SK-N-SH treated with all-trans-retinoic acid at 6 μM for 48 hours (cell line): ENCODE data around the gene ZNF785.

Experiments
- ARNTL ChIP-seq: fragments of 450-650 bp; formaldehyde crosslinking; IDR thresholded peaks from 2 replicates; pipeline ENCODE4 v1.5.0; 2020; ENCODE audit warnings: low read depth, mild to moderate bottlenecking, moderate library complexity, borderline replicate concordance
- CSDC2 ChIP-seq: fragments of 250-450 bp; sonication (Bioruptor Pico); IDR thresholded peaks from 2 replicates; pipeline ENCODE4 v1.5.0; 2020; ENCODE audit warnings: mild to moderate bottlenecking, moderate library complexity
- GLIS3 ChIP-seq: fragments of 250-450 bp; sonication (Bioruptor Pico); IDR thresholded peaks from 2 replicates; pipeline ENCODE4 v1.5.0; 2020; ENCODE audit warnings: mild to moderate bottlenecking, moderate library complexity
- ISL1 ChIP-seq: fragments of 250-450 bp; sonication (Bioruptor Pico); IDR thresholded peaks from 2 replicates; pipeline ENCODE4 v2.1.2; 2022; ENCODE audit warnings: mild to moderate bottlenecking, moderate library complexity
- RARB ChIP-seq: fragments of 250-450 bp; sonication (Bioruptor Pico); IDR thresholded peaks from 2 replicates; pipeline ENCODE4 v1.8.0; 2021; ENCODE audit warnings: mild to moderate bottlenecking, moderate library complexity
- SNAI2 ChIP-seq: fragments of 250-450 bp; sonication (Bioruptor Pico); IDR thresholded peaks from 2 replicates; pipeline ENCODE4 v1.5.0; 2020; ENCODE audit warnings: mild to moderate bottlenecking, moderate library complexity
- TOX ChIP-seq: fragments of 250-450 bp; sonication (Bioruptor Pico); IDR thresholded peaks from 2 replicates; pipeline ENCODE4 v1.8.0; 2021; ENCODE audit warnings: mild to moderate bottlenecking, moderate library complexity, borderline replicate concordance
- ZC3H10 ChIP-seq: fragments of 250-450 bp; sonication (Bioruptor Pico); IDR thresholded peaks from 2 replicates; pipeline ENCODE4 v1.5.1; 2021; ENCODE audit warnings: mild to moderate bottlenecking, moderate library complexity
- ZFP3 ChIP-seq: fragments of 250-450 bp; sonication (Bioruptor Pico); IDR thresholded peaks from 2 replicates; pipeline ENCODE4 v1.5.0; 2020; ENCODE audit warnings: mild to moderate bottlenecking, moderate library complexity
- ZFP30 ChIP-seq: fragments of 450-650 bp; formaldehyde crosslinking; IDR thresholded peaks from 2 replicates; pipeline ENCODE4 v1.5.0; 2022; ENCODE audit warnings: mild to moderate bottlenecking, moderate library complexity
- ZNF565 ChIP-seq: fragments of 450-650 bp; formaldehyde crosslinking; conservative IDR thresholded peaks from 2 replicates; pipeline ENCODE4 v1.5.0; 2020; ENCODE audit warnings: low read depth, mild to moderate bottlenecking, moderate library complexity
- TF ChIP-seq, protein P1 (sequence below): fragments of 250-450 bp; sonication (Bioruptor Pico); IDR thresholded peaks from 2 replicates; pipeline ENCODE4 v1.5.1; 2020; ENCODE audit warnings: low read depth, mild to moderate bottlenecking, moderate library complexity
- TF ChIP-seq, protein P2 (sequence below): fragments of 250-450 bp; sonication (Bioruptor Pico); IDR thresholded peaks from 2 replicates; pipeline ENCODE4 v1.8.0; 2020; ENCODE audit warnings: mild to moderate bottlenecking, moderate library complexity, borderline replicate concordance
- TF ChIP-seq, protein P3 (sequence below): fragments of 250-450 bp; sonication (Bioruptor Pico); IDR thresholded peaks from 2 replicates; pipeline ENCODE4 v1.5.1; 2021; ENCODE audit warnings: mild to moderate bottlenecking, moderate library complexity

DNA sequence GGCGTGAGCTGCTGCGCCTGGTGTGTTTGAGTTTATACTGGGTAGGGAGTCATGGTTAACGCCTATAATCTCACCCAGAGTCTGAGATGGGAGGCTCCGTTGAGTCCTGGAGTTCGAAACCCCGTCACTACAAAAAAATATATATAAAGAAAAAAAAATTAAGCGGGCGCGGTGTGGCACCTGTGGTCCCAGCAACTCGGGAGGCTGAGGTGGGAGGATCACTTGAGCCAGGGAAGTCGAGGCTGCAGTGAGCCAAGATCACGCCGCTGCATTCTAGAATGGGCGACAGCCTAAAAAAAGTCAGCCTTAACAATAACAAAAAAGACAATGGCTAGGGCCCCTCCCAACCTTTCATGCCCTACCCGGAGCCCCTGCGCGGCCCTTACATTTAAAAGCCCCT lies 48.0 kb upstream of the ZNF785 start:
- TF ChIP-seq SNAI2 (CRISPR knock-in tag), result no peak
- TF ChIP-seq ZC3H10 (CRISPR knock-in tag), result no peak
- no peak for TF ChIP-seq ZFP30 (CRISPR knock-in tag)
- no peak for TF ChIP-seq RARB (CRISPR knock-in tag)
- TF ChIP-seq CSDC2 (CRISPR knock-in tag), result no peak
- TF ChIP-seq ARNTL (CRISPR knock-in tag), result no peak
- TF ChIP-seq ZNF565 (CRISPR knock-in tag), result no peak
- TF ChIP-seq, protein P1, sequence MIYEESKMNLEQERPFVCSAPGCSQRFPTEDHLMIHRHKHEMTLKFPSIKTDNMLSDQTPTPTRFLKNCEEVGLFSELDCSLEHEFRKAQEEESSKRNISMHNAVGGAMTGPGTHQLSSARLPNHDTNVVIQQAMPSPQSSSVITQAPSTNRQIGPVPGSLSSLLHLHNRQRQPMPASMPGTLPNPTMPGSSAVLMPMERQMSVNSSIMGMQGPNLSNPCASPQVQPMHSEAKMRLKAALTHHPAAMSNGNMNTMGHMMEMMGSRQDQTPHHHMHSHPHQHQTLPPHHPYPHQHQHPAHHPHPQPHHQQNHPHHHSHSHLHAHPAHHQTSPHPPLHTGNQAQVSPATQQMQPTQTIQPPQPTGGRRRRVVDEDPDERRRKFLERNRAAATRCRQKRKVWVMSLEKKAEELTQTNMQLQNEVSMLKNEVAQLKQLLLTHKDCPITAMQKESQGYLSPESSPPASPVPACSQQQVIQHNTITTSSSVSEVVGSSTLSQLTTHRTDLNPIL (CRISPR knock-in tag), result no peak
- TF ChIP-seq ZFP3, result no peak
- no peak for TF ChIP-seq TOX (CRISPR knock-in tag)
- TF ChIP-seq, protein P2, sequence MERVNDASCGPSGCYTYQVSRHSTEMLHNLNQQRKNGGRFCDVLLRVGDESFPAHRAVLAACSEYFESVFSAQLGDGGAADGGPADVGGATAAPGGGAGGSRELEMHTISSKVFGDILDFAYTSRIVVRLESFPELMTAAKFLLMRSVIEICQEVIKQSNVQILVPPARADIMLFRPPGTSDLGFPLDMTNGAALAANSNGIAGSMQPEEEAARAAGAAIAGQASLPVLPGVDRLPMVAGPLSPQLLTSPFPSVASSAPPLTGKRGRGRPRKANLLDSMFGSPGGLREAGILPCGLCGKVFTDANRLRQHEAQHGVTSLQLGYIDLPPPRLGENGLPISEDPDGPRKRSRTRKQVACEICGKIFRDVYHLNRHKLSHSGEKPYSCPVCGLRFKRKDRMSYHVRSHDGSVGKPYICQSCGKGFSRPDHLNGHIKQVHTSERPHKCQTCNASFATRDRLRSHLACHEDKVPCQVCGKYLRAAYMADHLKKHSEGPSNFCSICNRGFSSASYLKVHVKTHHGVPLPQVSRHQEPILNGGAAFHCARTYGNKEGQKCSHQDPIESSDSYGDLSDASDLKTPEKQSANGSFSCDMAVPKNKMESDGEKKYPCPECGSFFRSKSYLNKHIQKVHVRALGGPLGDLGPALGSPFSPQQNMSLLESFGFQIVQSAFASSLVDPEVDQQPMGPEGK (CRISPR knock-in tag), result no peak
- no peak for TF ChIP-seq ISL1
- TF ChIP-seq, protein P3, sequence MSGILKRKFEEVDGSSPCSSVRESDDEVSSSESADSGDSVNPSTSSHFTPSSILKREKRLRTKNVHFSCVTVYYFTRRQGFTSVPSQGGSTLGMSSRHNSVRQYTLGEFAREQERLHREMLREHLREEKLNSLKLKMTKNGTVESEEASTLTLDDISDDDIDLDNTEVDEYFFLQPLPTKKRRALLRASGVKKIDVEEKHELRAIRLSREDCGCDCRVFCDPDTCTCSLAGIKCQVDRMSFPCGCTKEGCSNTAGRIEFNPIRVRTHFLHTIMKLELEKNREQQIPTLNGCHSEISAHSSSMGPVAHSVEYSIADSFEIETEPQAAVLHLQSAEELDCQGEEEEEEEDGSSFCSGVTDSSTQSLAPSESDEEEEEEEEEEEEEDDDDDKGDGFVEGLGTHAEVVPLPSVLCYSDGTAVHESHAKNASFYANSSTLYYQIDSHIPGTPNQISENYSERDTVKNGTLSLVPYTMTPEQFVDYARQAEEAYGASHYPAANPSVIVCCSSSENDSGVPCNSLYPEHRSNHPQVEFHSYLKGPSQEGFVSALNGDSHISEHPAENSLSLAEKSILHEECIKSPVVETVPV, result no peak
- TF ChIP-seq GLIS3 (CRISPR knock-in tag), result no peak
